Uterus (tissue), 4 donors: ENCODE data around the gene OTP. TPM values are rescaled to one million over a fixed set of nuclear protein-coding genes. Genes with fewer than 3 reads are reported as not detected.

Source experiments
- DNase-seq, 2 donors: peaks; one replicate each; pipeline ENCODE4 v3.0.0-alpha.2; 2019 to 2020
- H3K27ac ChIP-seq, 2 donors: fragments of 200-600 bp; sonication (generic); 1 replicate in 1 of 2; 2 replicates in 1 of 2; pipeline ENCODE4 v1.5.1; 2016 to 2018
- H3K27me3 ChIP-seq, 2 donors: fragments of 200-600 bp; sonication (generic); one replicate each; pipeline ENCODE4 v1.5.1; 2018 to 2019; ENCODE audit warnings: control low read depth in 1 of 2
- H3K36me3 ChIP-seq, 2 donors: fragments of 200-600 bp; sonication (generic); one replicate each; pipeline ENCODE4 v1.5.1; 2019; ENCODE audit warnings: control low read depth in 1 of 2
- H3K4me1 ChIP-seq, 2 donors: fragments of 200-600 bp; sonication (generic); one replicate each; pipeline ENCODE4 v1.5.1; 2018 to 2019; ENCODE audit warnings: control low read depth in 1 of 2
- H3K4me3 ChIP-seq, 2 donors: fragments of 200-600 bp; sonication (generic); 1 replicate in 1 of 2; 2 replicates in 1 of 2; pipeline ENCODE4 v1.5.1; 2018 to 2019; ENCODE audit warnings: mild to moderate bottlenecking in 1 of 2
- H3K9me3 ChIP-seq, 2 donors: fragments of 200-600 bp; sonication (generic); one replicate each; pipeline ENCODE4 v1.5.1; 2019; ENCODE audit warnings: control low read depth in 1 of 2
- POLR2A ChIP-seq, 2 donors: fragments of 450-650 bp; IDR thresholded peaks; one replicate each; pipeline ENCODE4 v1.6.1; 2016; ENCODE audit warnings: antibody characterized with exemption in 2 of 2, mild to moderate bottlenecking in 1 of 2, moderate library complexity in 1 of 2
- intact Hi-C: fragments of 100-400 bp; cut with DNase I; formaldehyde crosslinking; loops from one replicate; pipeline ENCODE4 v1.15.1; 2023; ENCODE audit warnings: low total_unique reads
- total RNA-seq, 4 donors: library from RNA; depleted of rRNA in 3 of 4; stranded (reverse); fragments of >200 nt in 3 of 4; gene quantifications; one replicate each; pipeline versions ENCODE4 v1.1.0 to v1.2.4, GENCODE V29; 2014 to 2023
- TF ChIP-seq, protein P1 (sequence below), 4 experiments: fragments of 200-600 bp in 2 of 4; fragments of 450-650 bp in 2 of 4; sonication (generic) in 2 of 4; IDR thresholded peaks; one replicate each; pipeline ENCODE4 v1.5.1; 2016 to 2019; ENCODE audit warnings: antibody characterized with exemption in 4 of 4, mild to moderate bottlenecking in 2 of 4, moderate library complexity in 1 of 4
- donor health status: DM: yes; HTN: yes; CAD: no.

The OTP gene
- total RNA-seq, 4 donors from 2014 or later = not detected

- Histone ChIP-seq H3K36me3 (no peaks in the 10 kb centered on the region), H3K4me1 (no peaks in the 10 kb centered on the region), H3K4me3 (no peak overlapping the region), H3K27me3 (peaks cover 31 to 100% of the 10 kb centered on the region in 2 donors), H3K9me3 (no peaks in the 10 kb centered on the region), H3K27ac (no peak overlapping the region)
- TF ChIP-seq, protein P1, sequence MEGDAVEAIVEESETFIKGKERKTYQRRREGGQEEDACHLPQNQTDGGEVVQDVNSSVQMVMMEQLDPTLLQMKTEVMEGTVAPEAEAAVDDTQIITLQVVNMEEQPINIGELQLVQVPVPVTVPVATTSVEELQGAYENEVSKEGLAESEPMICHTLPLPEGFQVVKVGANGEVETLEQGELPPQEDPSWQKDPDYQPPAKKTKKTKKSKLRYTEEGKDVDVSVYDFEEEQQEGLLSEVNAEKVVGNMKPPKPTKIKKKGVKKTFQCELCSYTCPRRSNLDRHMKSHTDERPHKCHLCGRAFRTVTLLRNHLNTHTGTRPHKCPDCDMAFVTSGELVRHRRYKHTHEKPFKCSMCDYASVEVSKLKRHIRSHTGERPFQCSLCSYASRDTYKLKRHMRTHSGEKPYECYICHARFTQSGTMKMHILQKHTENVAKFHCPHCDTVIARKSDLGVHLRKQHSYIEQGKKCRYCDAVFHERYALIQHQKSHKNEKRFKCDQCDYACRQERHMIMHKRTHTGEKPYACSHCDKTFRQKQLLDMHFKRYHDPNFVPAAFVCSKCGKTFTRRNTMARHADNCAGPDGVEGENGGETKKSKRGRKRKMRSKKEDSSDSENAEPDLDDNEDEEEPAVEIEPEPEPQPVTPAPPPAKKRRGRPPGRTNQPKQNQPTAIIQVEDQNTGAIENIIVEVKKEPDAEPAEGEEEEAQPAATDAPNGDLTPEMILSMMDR (IDR thresholded peaks at IDR 0.05) = no peak
- no peak for TF ChIP-seq POLR2A (IDR thresholded peaks at IDR 0.05)
- no peak for DNase-seq
- intact Hi-C loops = no loop called here
These were observed 504 bp upstream of the OTP start for GRCh38 chr5:77638763-77639671.

DNA sequence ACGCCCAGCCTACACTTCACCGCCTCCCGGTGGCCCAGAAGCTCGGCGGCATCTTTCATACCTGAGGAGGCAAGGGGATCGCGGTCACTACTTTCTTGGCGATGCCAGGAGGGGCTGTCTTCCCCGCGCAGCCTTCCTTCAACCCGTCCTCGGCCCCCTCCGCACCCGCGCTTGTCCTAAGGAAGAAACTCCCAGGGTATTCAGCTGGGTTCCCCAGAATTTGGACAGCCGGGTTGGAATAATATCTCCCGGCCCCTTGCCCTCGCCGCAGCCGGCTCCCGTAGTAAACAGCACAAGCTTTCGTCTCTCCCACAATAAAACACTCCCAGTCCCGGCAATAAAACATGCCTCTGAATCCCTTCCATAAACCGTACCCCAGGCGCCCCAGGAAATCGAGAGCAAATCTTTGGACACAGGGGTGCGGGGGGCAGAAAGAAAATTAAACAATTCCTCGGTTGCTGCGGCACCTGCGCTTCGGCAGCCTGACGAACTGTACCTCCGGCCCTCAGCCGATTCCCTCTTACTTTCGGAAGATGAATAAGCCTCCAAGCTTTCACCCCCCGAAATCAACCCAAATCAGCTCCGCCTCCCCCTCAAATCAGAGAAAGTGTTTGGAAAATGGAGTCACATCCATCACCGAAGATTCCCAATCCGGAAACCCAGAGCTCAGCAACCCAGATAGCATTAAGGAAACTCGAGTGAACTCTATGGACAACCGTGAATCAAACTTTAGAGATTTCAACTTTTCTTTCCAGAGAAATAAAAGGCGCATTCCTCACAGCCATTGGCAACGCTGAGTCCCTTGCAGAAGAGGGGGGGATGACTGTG is 1.1 kb downstream of the OTP start:
- DNase-seq = no peak
- intact Hi-C loops = no loop called here

GRCh38 chr5:77636641-77637169 is 1.8 kb downstream of the OTP start:
- peaks cover 24 to 99% of the 10 kb centered on the region in 2 donors for H3K27me3 ChIP-seq
- no peak overlapping the region for H3K27ac ChIP-seq
- H3K4me1 ChIP-seq = no peaks in the 10 kb centered on the region
- intact Hi-C loops = no loop called here
- H3K4me3 ChIP-seq = no peak overlapping the region
- no peaks in the 10 kb centered on the region for H3K36me3 ChIP-seq
- TF ChIP-seq, protein P1 (IDR thresholded peaks at IDR 0.05) = no peak
- TF ChIP-seq POLR2A (IDR thresholded peaks at IDR 0.05) = no peak
- no peak for DNase-seq
- H3K9me3 ChIP-seq = no peaks in the 10 kb centered on the region

More for the DNA sequence above, 1.1 kb downstream of the OTP start:
- Histone ChIP-seq H3K27me3 (peaks cover 24 to 99% of the 10 kb centered on the region in 2 donors), H3K4me3 (no peak overlapping the region), H3K27ac (no peak overlapping the region), H3K36me3 (no peaks in the 10 kb centered on the region), H3K4me1 (no peaks in the 10 kb centered on the region), H3K9me3 (no peaks in the 10 kb centered on the region)
- TF ChIP-seq, protein P1 (IDR thresholded peaks at IDR 0.05) = no peak
- no peak for TF ChIP-seq POLR2A (IDR thresholded peaks at IDR 0.05)

DNA sequence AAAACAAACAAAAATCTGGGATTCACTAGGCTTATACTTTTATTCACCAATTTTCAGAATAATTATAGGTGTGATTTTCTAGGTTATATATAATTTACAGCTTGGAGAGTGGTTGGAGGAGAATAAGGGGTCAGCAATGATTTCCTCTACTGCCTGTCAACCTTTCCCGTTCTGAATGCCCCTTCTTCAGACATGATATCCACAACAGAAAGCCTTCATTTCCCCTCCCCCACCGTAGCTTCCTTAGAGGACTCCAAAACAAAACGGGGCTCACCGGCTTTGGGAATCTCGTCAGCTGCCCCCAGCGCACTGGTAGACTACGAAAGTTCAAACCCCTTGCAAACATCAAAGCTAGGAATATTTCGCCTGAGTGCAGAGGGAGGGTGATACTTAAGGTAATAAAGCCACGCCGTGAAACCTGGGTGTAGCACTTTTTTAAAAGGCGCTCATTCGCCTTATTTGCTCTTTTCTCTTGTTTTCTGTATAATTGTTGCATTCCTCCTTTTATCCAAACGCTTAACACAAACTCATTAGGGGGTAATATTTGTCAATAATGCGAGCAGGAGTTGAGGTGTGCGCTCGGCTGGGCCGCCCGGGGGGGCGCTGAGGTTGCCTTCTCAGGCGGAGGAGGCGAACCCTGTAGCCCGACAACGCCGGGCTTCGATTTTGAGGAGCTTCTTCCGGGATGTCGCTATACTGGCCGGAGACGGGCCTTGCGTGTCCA is 2.4 kb downstream of the OTP start:
- TF ChIP-seq, protein P1 (IDR thresholded peaks at IDR 0.05) = no peak
- TF ChIP-seq POLR2A (IDR thresholded peaks at IDR 0.05) = no peak
- no peaks in the 10 kb centered on the region for H3K36me3 ChIP-seq
- H3K4me3 ChIP-seq = no peak overlapping the region
- no peaks in the 10 kb centered on the region for H3K4me1 ChIP-seq
- H3K9me3 ChIP-seq = no peaks in the 10 kb centered on the region
- intact Hi-C loops = no loop called here
- DNase-seq = no peak
- no peak overlapping the region for H3K27ac ChIP-seq
- H3K27me3 ChIP-seq = peaks cover 26 to 99% of the 10 kb centered on the region in 2 donors
